Calu3 (cell line): ENCODE data around the gene USH2A. TPM values are rescaled to one million over a fixed set of nuclear protein-coding genes. Genes with fewer than 3 reads are reported as not detected.

ENCODE experiments used
- BruUV-seq: library from RNA; stranded (reverse); fragments of 400-500 nt; replicated peaks from 2 replicates; lab custom pipeline; 2021; lab: Mats Ljungman, UMichigan
- CTCF ChIA-PET: fragments of 300-600 bp; sonication (Branson Sonifier 250); formaldehyde crosslinking; loops from one replicate; lab custom pipeline; 2022; ENCODE audit warnings: antibody characterized with exemption; lab: Charles Lee
- DNase-seq: peaks from one replicate; pipeline ENCODE4 v3.0.0; 2022
- H3K27ac Mint-ChIP-seq: one replicate; pipeline ENCODE4 v1.8.0; 2022; ENCODE audit warnings: mixed read lengths; ENCODE audit not compliant: unreplicated experiment
- H3K27me3 Mint-ChIP-seq: one replicate; pipeline ENCODE4 v1.8.0; 2022; ENCODE audit warnings: mixed read lengths; ENCODE audit not compliant: unreplicated experiment
- H3K36me3 Mint-ChIP-seq: one replicate; pipeline ENCODE4 v1.8.0; 2022; ENCODE audit warnings: mild to moderate bottlenecking, moderate library complexity, mixed read lengths; ENCODE audit not compliant: insufficient read depth, unreplicated experiment
- H3K4me1 Mint-ChIP-seq: one replicate; pipeline ENCODE4 v1.8.0; 2022; ENCODE audit warnings: mild to moderate bottlenecking, low read depth, mixed read lengths; ENCODE audit not compliant: unreplicated experiment
- H3K4me3 Mint-ChIP-seq: one replicate; pipeline ENCODE4 v1.8.0; 2022; ENCODE audit warnings: mild to moderate bottlenecking, low read depth, moderate library complexity, mixed read lengths; ENCODE audit not compliant: unreplicated experiment
- H3K9me3 Mint-ChIP-seq: one replicate; pipeline ENCODE4 v1.8.0; 2022; ENCODE audit warnings: low read depth, mixed read lengths; ENCODE audit not compliant: unreplicated experiment
- CTCF ChIP-seq: fragments of 200-600 bp; IDR thresholded peaks from one replicate; pipeline ENCODE4 v1.8.0; 2022; ENCODE audit warnings: antibody characterized with exemption; ENCODE audit not compliant: unreplicated experiment
- intact Hi-C: fragments of 100-400 bp; cut with micrococcal nuclease; formaldehyde crosslinking; loops from one replicate; pipeline ENCODE4 v1.10.0; 2022; ENCODE audit not compliant: unreplicated experiment
- total RNA-seq: library from RNA; stranded (reverse); gene quantifications from 2 replicates; pipeline ENCODE4 v1.2.3, GENCODE V29; 2022

USH2A gene
- total RNA-seq, 1 experiment from 2014 or later, result not detected

DNA sequence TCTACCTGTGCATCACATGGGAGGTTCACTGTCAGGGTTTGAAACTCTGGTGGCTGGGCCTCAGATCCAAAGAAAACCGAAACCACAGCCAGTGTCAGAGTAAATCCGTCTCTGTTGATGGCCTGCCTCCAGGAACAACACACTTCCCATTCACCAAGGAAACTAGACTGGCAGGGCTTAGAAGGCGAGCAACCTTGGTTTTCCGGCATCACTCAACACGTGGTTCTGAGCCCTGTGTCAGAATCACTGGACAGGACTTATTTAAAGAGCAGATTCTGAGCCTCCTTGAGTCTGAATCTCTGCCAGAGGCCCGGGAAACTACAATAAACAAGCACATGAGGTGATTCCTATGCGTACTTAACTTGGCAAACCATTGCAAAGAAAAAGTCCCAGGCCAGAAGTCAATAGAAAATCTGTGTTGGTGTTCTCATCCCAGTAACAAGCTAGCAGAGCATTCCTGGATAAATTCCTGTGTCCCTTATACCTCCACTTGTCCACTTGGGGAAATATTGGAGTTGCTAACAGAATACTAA lies 786.1 kb downstream of the USH2A start:
- TF ChIP-seq CTCF, result no peak
- no peak overlapping the region for H3K4me3 Mint-ChIP-seq
- no peak for DNase-seq
- CTCF ChIA-PET, result no interaction called here
- intact Hi-C loops, result no loop called here
- BruUV-seq, result no TSS peak
- no peaks in the 10 kb centered on the region for H3K9me3 Mint-ChIP-seq
- peaks cover 14% of the 10 kb centered on the region for H3K4me1 Mint-ChIP-seq
- no peaks in the 10 kb centered on the region for H3K27me3 Mint-ChIP-seq
- H3K36me3 Mint-ChIP-seq, result peaks cover 4% of the 10 kb centered on the region
- H3K27ac Mint-ChIP-seq, result no peak overlapping the region

DNA sequence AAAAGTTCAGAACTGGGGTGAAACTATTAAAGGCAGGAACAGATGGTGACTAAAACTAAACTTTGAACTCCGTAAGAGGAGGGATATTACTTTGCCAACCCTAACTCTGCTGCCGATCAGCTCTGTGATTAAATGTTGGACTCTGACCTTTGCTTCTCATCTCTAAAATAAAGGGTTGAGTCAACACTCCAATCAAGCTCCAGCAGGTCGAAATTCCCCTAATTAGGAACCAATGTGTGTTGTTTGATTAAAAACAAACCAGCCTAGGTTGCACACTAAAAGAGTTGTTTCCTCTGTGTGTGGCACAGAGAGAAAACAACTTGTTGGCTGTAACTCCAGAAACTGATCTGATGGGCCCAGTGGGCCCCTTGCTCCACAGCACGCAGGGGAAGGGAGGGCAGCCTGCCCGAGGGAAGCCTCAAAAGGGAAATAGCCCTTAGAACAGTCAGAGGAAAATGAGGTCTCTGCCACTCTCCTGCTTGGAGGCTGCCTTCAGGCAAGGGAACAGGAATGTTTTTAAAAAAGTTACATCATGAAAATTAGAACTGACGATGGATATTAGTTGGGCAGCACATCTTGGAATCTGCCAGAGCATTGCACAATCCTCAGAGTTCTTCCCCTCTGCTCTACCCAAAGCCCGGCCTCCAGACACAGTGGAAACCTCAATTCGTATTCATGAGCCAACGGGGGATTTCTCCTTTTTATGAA lies 786.8 kb downstream of the USH2A start:
- Mint-ChIP-seq H3K36me3 (peaks cover 4% of the 10 kb centered on the region), H3K27me3 (no peaks in the 10 kb centered on the region), H3K27ac (no peak overlapping the region), H3K9me3 (no peaks in the 10 kb centered on the region), H3K4me1 (peaks cover 14% of the 10 kb centered on the region), H3K4me3 (no peak overlapping the region)
- TF ChIP-seq CTCF, result no peak
- intact Hi-C loops, result no loop called here
- CTCF ChIA-PET, result interaction anchor here (0.5 kb wide), 1 partner anchor 32 kb away, joined by 3 read pairs; no protein-coding TSS in a partner anchor
- no peak for DNase-seq
- BruUV-seq, result no TSS peak

- Mint-ChIP-seq H3K36me3 (peaks cover 4% of the 10 kb centered on the region), H3K27ac (no peak overlapping the region), H3K9me3 (no peaks in the 10 kb centered on the region), H3K4me3 (no peak overlapping the region), H3K27me3 (no peaks in the 10 kb centered on the region), H3K4me1 (peaks cover 14% of the 10 kb centered on the region)
- CTCF ChIA-PET, result interaction anchor here (0.5 kb wide), 1 partner anchor 31 kb away, joined by 3 read pairs; no protein-coding TSS in a partner anchor
- BruUV-seq, result no TSS peak
- no peak for TF ChIP-seq CTCF
- DNase-seq, result no peak
- intact Hi-C loops, result no loop called here
Measured at GRCh38 chr1:215635827-215636226, 787.4 kb downstream of the USH2A start.

DNA sequence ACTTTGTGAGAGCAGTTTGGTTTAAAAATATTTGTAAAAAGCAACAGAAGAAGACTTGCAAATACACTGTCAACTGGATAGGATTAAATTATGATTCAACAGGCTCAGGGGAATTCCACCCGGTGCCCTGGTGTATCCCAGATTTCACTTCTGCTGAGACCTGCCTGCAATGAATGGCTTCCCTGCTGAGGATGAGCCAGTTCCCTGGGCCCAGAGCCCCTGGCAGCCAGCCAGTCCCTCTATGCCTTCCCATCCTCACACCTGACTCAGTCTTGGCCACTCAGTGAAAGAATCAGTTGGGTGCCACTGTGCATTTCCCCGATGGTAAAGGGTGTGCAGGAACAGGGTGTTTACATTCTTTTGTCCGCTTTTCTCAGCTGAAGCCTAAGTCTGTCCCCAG lies 791.8 kb downstream of the USH2A start:
- no peak for TF ChIP-seq CTCF
- Mint-ChIP-seq H3K27ac (no peak overlapping the region), H3K36me3 (peaks cover 8% of the 10 kb centered on the region), H3K27me3 (no peaks in the 10 kb centered on the region), H3K4me3 (no peak overlapping the region), H3K9me3 (no peaks in the 10 kb centered on the region), H3K4me1 (peaks cover 9% of the 10 kb centered on the region)
- intact Hi-C loops, result no loop called here
- BruUV-seq, result no TSS peak
- DNase-seq, result peak; percentile 23
- CTCF ChIA-PET, result no interaction called here
